Left cardiac atrium (tissue), 4 donors: ENCODE results near the gene DLL3. TPM values are rescaled to one million over a fixed set of nuclear protein-coding genes. Genes with fewer than 3 reads are reported as not detected.
A peak's percentile ranks its signal among the peaks of the same experiment; 100 is the strongest.

ENCODE experiments used
- ATAC-seq, 2 donors: fragments of 200-7000 bp; cut with Tn5 transposase; one replicate each; pipeline ENCODE4 v1.9.1; 2020; ENCODE audit warnings: mild to moderate bottlenecking in 2 of 2, moderate library complexity in 2 of 2
- DNase-seq: peaks from one replicate; pipeline ENCODE4 v3.0.0-alpha.2; 2020
- intact Hi-C, 2 donors: fragments of 100-400 bp; cut with DNase I; formaldehyde crosslinking; loops; one replicate each; pipeline versions ENCODE4 v1.14.1 to v1.15.1; 2022 to 2023
- total RNA-seq, 2 donors: library from RNA; stranded (reverse); fragmentation: NEBNext Ultra II Directional; extraction: Animal tissue kit (Norgen Biotek cat#: 25700); gene quantifications; one replicate each; pipeline ENCODE4 v1.2.1, GENCODE V29; 2021
- donor health status: DM: no; HTN: yes; CAD: no.
- donor health status: DM: no; HTN: yes; CAD: no; lungs with severe emphysema.
- donor health status: DM: yes; HTN: yes; CAD: no.
- donor health status: Dilated cardiomyopathy.

Gene DLL3
- total RNA-seq, 2 donors from 2014 or later = not detected

GRCh38 chr19:39480337-39481228 lies 18.2 kb upstream of the DLL3 start, which contains the start of gene TIMM50:
TSS of gene TIMM50 (plus strand) at chr19:39480838. CDS start at chr19:39480854, 16 bp downstream.
- DNase-seq (peak; percentile 99), ATAC-seq (peak; percentile 98 to 99)
- intact Hi-C loops = loop anchor here in 1 of 2 donors (10.0 kb wide), 1 partner anchor 54 kb away; the partner anchor contains the start of gene EID2B

GRCh38 chr19:39481229-39481545 lies 17.6 kb upstream of the DLL3 start:
- DNase-seq = no peak
- intact Hi-C loops = loop anchor here in 1 of 2 donors (10.0 kb wide), 1 partner anchor 54 kb away; the partner anchor contains the start of gene EID2B
- no peak for ATAC-seq

GRCh38 chr19:39481676-39482075 lies 17.1 kb upstream of the DLL3 start:
- DNase-seq (no peak), ATAC-seq (no peak)
- intact Hi-C loops = loop anchor here in 1 of 2 donors (10.0 kb wide), 1 partner anchor 53 kb away; the partner anchor contains the start of gene EID2B

GRCh38 chr19:39483141-39483540 lies 15.6 kb upstream of the DLL3 start:
- ATAC-seq = no peak
- intact Hi-C loops = loop anchor here in 1 of 2 donors (10.0 kb wide), 1 partner anchor 52 kb away; the partner anchor contains the start of gene EID2B

GRCh38 chr19:39489756-39490155 lies 9.0 kb upstream of the DLL3 start:
- ATAC-seq = no peak
- intact Hi-C loops = loop anchor here in 1 of 2 donors (10.0 kb wide), 1 partner anchor 45 kb away; the partner anchor contains the start of gene EID2B

More at GRCh38 chr19:39483141-39483540, 15.6 kb upstream of the DLL3 start:
- no peak for DNase-seq

GRCh38 chr19:39492225-39492624 lies 6.5 kb upstream of the DLL3 start:
- intact Hi-C loops = no loop called here
- DNase-seq (no peak), ATAC-seq (no peak)

More at GRCh38 chr19:39489756-39490155, 9.0 kb upstream of the DLL3 start:
- no peak for DNase-seq

- intact Hi-C loops = no loop called here
- ATAC-seq (no peak), DNase-seq (no peak)
Observed at GRCh38 chr19:39492788-39493187, 6.0 kb upstream of the DLL3 start.

GRCh38 chr19:39494661-39495060 lies 4.1 kb upstream of the DLL3 start:
- no peak for DNase-seq
- intact Hi-C loops = no loop called here
- ATAC-seq = no peak

GRCh38 chr19:39496063-39496462 lies 2.7 kb upstream of the DLL3 start:
- DNase-seq (no peak), ATAC-seq (no peak)
- intact Hi-C loops = no loop called here

- no peak for ATAC-seq
- intact Hi-C loops = no loop called here
Observed at GRCh38 chr19:39497701-39497995, 1.1 kb upstream of the DLL3 start.

GRCh38 chr19:39497996-39498797 lies 550 bp upstream of the DLL3 start:
- intact Hi-C loops = no loop called here
- ATAC-seq (peak in 1 of 2 donors; percentile 74), DNase-seq (no peak)

More at GRCh38 chr19:39497701-39497995, 1.1 kb upstream of the DLL3 start:
- DNase-seq = no peak

- intact Hi-C loops = no loop called here
- ATAC-seq (no peak), DNase-seq (no peak)
Observed at GRCh38 chr19:39499932-39500331, 1.2 kb downstream of the DLL3 start.

GRCh38 chr19:39500543-39500942 lies 1.8 kb downstream of the DLL3 start:
- ATAC-seq = no peak
- no peak for DNase-seq
- intact Hi-C loops = no loop called here

- DNase-seq (no peak), ATAC-seq (no peak)
- intact Hi-C loops = no loop called here
Observed at GRCh38 chr19:39501340-39501739, 2.6 kb downstream of the DLL3 start.

- peak; percentile 70 for DNase-seq
- peak; percentile 62 to 71 for ATAC-seq
- intact Hi-C loops = no loop called here
Observed at GRCh38 chr19:39502640-39503417, 4.1 kb downstream of the DLL3 start.

GRCh38 chr19:39506598-39506943 lies 7.8 kb downstream of the DLL3 start:
- DNase-seq (no peak), ATAC-seq (no peak)
- intact Hi-C loops = no loop called here

- ATAC-seq (peak; percentile 71 to 74), DNase-seq (peak; percentile 44)
- intact Hi-C loops = no loop called here
Observed at GRCh38 chr19:39506944-39507714, 8.4 kb downstream of the DLL3 start.

- DNase-seq = no peak
- ATAC-seq = no peak
- intact Hi-C loops = no loop called here
Observed at GRCh38 chr19:39507715-39508364, 9.1 kb downstream of the DLL3 start.
